ENCODE data around the gene FES. TPM values are rescaled to one million over a fixed set of nuclear protein-coding genes. Genes with fewer than 3 reads are reported as not detected.

The FES gene
- total and polyA plus RNA-seq, 2 of the 13 experiments (the other 11 are each of a cell fraction or from before 2014, with no cell fraction given) = 4.0 to 9.5 TPM

GRCh38 chr15:90902040-90902839 is 17.9 kb downstream of the FES start (continued):
- TF ChIP-seq ZBTB10 (CRISPR knock-in tag; IDR thresholded peaks at IDR 0.05; ENCODE audit: borderline replicate concordance) (peak; percentile 84; the same call in 1 of the 2 replicates), SALL1 (CRISPR knock-in tag; IDR thresholded peaks at IDR 0.05) (peak; percentile 64; the same call in 1 of the 2 replicates), CHD2 (IDR thresholded peaks at IDR 0.05; ENCODE audit: low read depth, low read length) (no peak), ZNF207 (IDR thresholded peaks at IDR 0.05; ENCODE audit: borderline replicate concordance) (no peak), AGO2 (optimal IDR thresholded peaks at IDR 0.05; ENCODE audit: low read depth, low read length) (no peak), ZNF33B (CRISPR knock-in tag; IDR thresholded peaks at IDR 0.05) (no peak), ERF (CRISPR knock-in tag; IDR thresholded peaks at IDR 0.05) (peak; percentile 59; the same call in 1 of the 2 replicates), MAX (IDR thresholded peaks at IDR 0.05) (peak; percentile 58), ZNF691 (CRISPR knock-in tag; IDR thresholded peaks at IDR 0.05; ENCODE audit: borderline replicate concordance, low read depth) (peak; percentile 36; the same call in 1 of the 2 replicates), SATB2 (CRISPR knock-in tag; IDR thresholded peaks at IDR 0.05) (no peak), ATF5 (CRISPR knock-in tag; IDR thresholded peaks at IDR 0.05; ENCODE audit: low read depth) (no peak), MYC (CRISPR knock-in tag; IDR thresholded peaks at IDR 0.05; ENCODE audit: borderline replicate concordance) (peak; percentile 50; the same call in 1 of the 2 replicates), HNRNPH1 (optimal IDR thresholded peaks at IDR 0.05; ENCODE audit: low read depth, low read length) (no peak), ZBTB7B (CRISPR knock-in tag; IDR thresholded peaks at IDR 0.05) (peak; percentile 75), RBFOX2 (IDR thresholded peaks at IDR 0.05; ENCODE audit: low read depth, low read length) (peak; percentile 61; the same call in 1 of the 2 replicates), SP4 (CRISPR knock-in tag; IDR thresholded peaks at IDR 0.05) (no peak), FOXK1 (CRISPR knock-in tag; IDR thresholded peaks at IDR 0.05; ENCODE audit: borderline replicate concordance, low read depth) (0 out of 2 replicates have a peak, but pooled peaks have one; percentile 20), FOXP4 (CRISPR knock-in tag; IDR thresholded peaks at IDR 0.05) (0 out of 2 replicates have a peak, but pooled peaks have one; percentile 18)

Data from HepG2 (cell line).